Liver (tissue), 3 donors: ENCODE measurements around the gene PALLD.

Experiments
- CTCF ChIP-seq: fragments of 150-350 bp; IDR thresholded peaks from 2 replicates; pipeline ENCODE4 v1.5.1; 2017; ENCODE audit warnings: improper control_type of control experiment, low read depth, low read length; ENCODE audit not compliant: missing input control
- EGR1 ChIP-seq, 2 donors: IDR thresholded peaks; 2 replicates each; pipeline ENCODE4 v1.6.1; 2016 to 2018; ENCODE audit warnings: antibody characterized with exemption in 2 of 2, low read depth in 2 of 2
- RAD21 ChIP-seq, 2 donors: IDR thresholded peaks; 2 replicates each; pipeline ENCODE4 v1.6.1; 2016; ENCODE audit warnings: antibody characterized with exemption in 2 of 2, mild to moderate bottlenecking in 2 of 2
- REST ChIP-seq: IDR thresholded peaks from 2 replicates; pipeline ENCODE4 v1.6.1; 2016; ENCODE audit warnings: antibody characterized with exemption, mild to moderate bottlenecking
- donor health status: healthy.
- donor health status: healthy.

GRCh38 chr4:168574581-168575295 lies 77.9 kb downstream of the PALLD start:
- TF ChIP-seq REST: no peak
- no peak for TF ChIP-seq CTCF
- TF ChIP-seq EGR1 (IDR thresholded peaks at IDR 0.05; ENCODE audit: low read depth in 2 of 2): no peak
- no peak for TF ChIP-seq RAD21 (IDR thresholded peaks at IDR 0.05)
